HepG2 (cell line): Measurements from ENCODE around the gene SERTAD2. TPM values are rescaled to one million over a fixed set of nuclear protein-coding genes. Genes with fewer than 3 reads are reported as not detected.
A peak's percentile ranks its signal among the peaks of the same experiment; 100 is the strongest.

Experiments used
- FLYWCH1 ChIP-seq: sonication (generic); formaldehyde crosslinking; IDR thresholded peaks from 2 replicates; pipeline ENCODE4 v1.8.1; 2023; ENCODE audit warnings: mild to moderate bottlenecking, missing genetic modification reagents
- GTF2F1 ChIP-seq: fragments of 150-350 bp; IDR thresholded peaks from 2 replicates; pipeline ENCODE4 v1.6.1; 2014; ENCODE audit warnings: low read length
- HOXA7 ChIP-seq: sonication (generic); formaldehyde crosslinking; IDR thresholded peaks from 2 replicates; pipeline ENCODE4 v1.8.1; 2022; ENCODE audit warnings: mild to moderate bottlenecking, missing genetic modification reagents, moderate library complexity
- IRF2 ChIP-seq: IDR thresholded peaks from 2 replicates; pipeline ENCODE4 v1.6.1; 2018; ENCODE audit warnings: missing genetic modification reagents, missing compliant biosample characterization
- KLF9 ChIP-seq: IDR thresholded peaks from 2 replicates; pipeline ENCODE4 v1.6.1; 2016; ENCODE audit warnings: low read depth
- MBD4 ChIP-seq: IDR thresholded peaks from 2 replicates; pipeline ENCODE4 v1.6.1; 2012; ENCODE audit warnings: low read length, inconsistent platforms, borderline replicate concordance
- NFATC3 ChIP-seq: sonication (generic); formaldehyde crosslinking; IDR thresholded peaks from 2 replicates; pipeline ENCODE4 v1.5.1; 2020; ENCODE audit warnings: mild to moderate bottlenecking, missing genetic modification reagents
- PCBP2 ChIP-seq: fragments of 200-400 bp; formaldehyde crosslinking; optimal IDR thresholded peaks from 2 replicates; pipeline ENCODE3; 2018; ENCODE audit warnings: low read length, low read depth; ENCODE audit not compliant: poor library complexity, severe bottlenecking
- SNAPC5 ChIP-seq: sonication (generic); formaldehyde crosslinking; IDR thresholded peaks from 2 replicates; pipeline ENCODE4 v1.8.1; 2023; ENCODE audit warnings: mild to moderate bottlenecking, missing genetic modification reagents, borderline replicate concordance
- TARDBP ChIP-seq: sonication (generic); formaldehyde crosslinking; IDR thresholded peaks from 2 replicates; pipeline ENCODE4 v1.8.0; 2022; ENCODE audit warnings: mild to moderate bottlenecking, missing genetic modification reagents
- TBX2 ChIP-seq: sonication (generic); formaldehyde crosslinking; IDR thresholded peaks from 2 replicates; pipeline ENCODE4 v1.5.0; 2020; ENCODE audit warnings: missing genetic modification reagents, mild to moderate bottlenecking, borderline replicate concordance
- TBX3 ChIP-seq: fragments of 450-650 bp; IDR thresholded peaks from 2 replicates; pipeline ENCODE4 v1.6.1; 2017; ENCODE audit warnings: antibody characterized with exemption, mild to moderate bottlenecking, inconsistent platforms, borderline replicate concordance
- TEF ChIP-seq: sonication (generic); formaldehyde crosslinking; IDR thresholded peaks from 2 replicates; pipeline ENCODE4 v1.5.0; 2020; ENCODE audit warnings: missing genetic modification reagents
- TFAP4 ChIP-seq: sonication (generic); IDR thresholded peaks from 2 replicates; pipeline ENCODE4 v1.6.1; 2016; ENCODE audit warnings: low read depth, borderline replicate concordance
- ZFAT ChIP-seq: sonication (generic); formaldehyde crosslinking; conservative IDR thresholded peaks from 2 replicates; pipeline ENCODE4 v1.8.1; 2023; ENCODE audit warnings: missing genetic modification reagents, inconsistent platforms
- ZMYM2 ChIP-seq: sonication (generic); formaldehyde crosslinking; IDR thresholded peaks from 2 replicates; pipeline ENCODE4 v1.8.0; 2022; ENCODE audit warnings: mild to moderate bottlenecking, missing genetic modification reagents
- ZNF33A ChIP-seq: sonication (generic); formaldehyde crosslinking; IDR thresholded peaks from 2 replicates; pipeline ENCODE4 v1.5.1; 2020; ENCODE audit warnings: missing genetic modification reagents, mild to moderate bottlenecking, moderate library complexity, borderline replicate concordance
- ZNF383 ChIP-seq: sonication (generic); formaldehyde crosslinking; IDR thresholded peaks from 2 replicates; pipeline ENCODE4 v1.4.0; 2020; ENCODE audit warnings: missing genetic modification reagents, mild to moderate bottlenecking, borderline replicate concordance
- ZNF44 ChIP-seq: sonication (generic); formaldehyde crosslinking; IDR thresholded peaks from 2 replicates; pipeline ENCODE4 v1.5.1; 2020; ENCODE audit warnings: mild to moderate bottlenecking, missing genetic modification reagents
- ZNF451 ChIP-seq: sonication (generic); formaldehyde crosslinking; IDR thresholded peaks from 2 replicates; pipeline ENCODE4 v1.5.0; 2020; ENCODE audit warnings: mild to moderate bottlenecking, missing genetic modification reagents
- ZNF747 ChIP-seq: sonication (generic); formaldehyde crosslinking; IDR thresholded peaks from 2 replicates; pipeline ENCODE4 v1.8.1; 2023; ENCODE audit warnings: missing genetic modification reagents, mild to moderate bottlenecking, borderline replicate concordance
- ZNF781 ChIP-seq: sonication (generic); formaldehyde crosslinking; IDR thresholded peaks from 2 replicates; pipeline ENCODE4 v1.5.1; 2020; ENCODE audit warnings: borderline replicate concordance, mild to moderate bottlenecking, missing genetic modification reagents; ENCODE audit errors: not compliant biosample characterization
- ZSCAN9 ChIP-seq: IDR thresholded peaks from 2 replicates; pipeline ENCODE4 v1.6.1; 2016; ENCODE audit warnings: borderline replicate concordance
- ZXDC ChIP-seq: sonication (generic); formaldehyde crosslinking; IDR thresholded peaks from 2 replicates; pipeline ENCODE4 v1.5.0; 2020; ENCODE audit warnings: mild to moderate bottlenecking, missing genetic modification reagents
- ZZZ3 ChIP-seq: sonication (generic); formaldehyde crosslinking; IDR thresholded peaks from 2 replicates; pipeline ENCODE4 v1.4.0; 2020; ENCODE audit warnings: missing genetic modification reagents, mild to moderate bottlenecking, borderline replicate concordance
- polyA plus RNA-seq, 8 experiments: library from polyadenylated mRNA; depleted of rRNA in 3 of 8; stranded (reverse) in 7 of 8; unstranded in 1 of 8; fragments of >200 nt; fragmentation: Illumina TruSeq in 4 of 8; extraction: Trizol in 4 of 8; gene quantifications; 2 replicates each; pipeline versions ENCODE4 v1.2.1 to v1.2.3, GENCODE V29; 2011 to 2016; ENCODE audit warnings: low read depth in 4 of 8, missing spikeins in 1 of 8, mixed read lengths in 1 of 8; ENCODE audit not compliant: insufficient read depth in 1 of 8
- total RNA-seq, 5 experiments: library from RNA; depleted of rRNA; stranded (reverse); fragments of >200 nt; fragmentation: Illumina TruSeq; extraction: Trizol; gene quantifications; 2 replicates each; pipeline ENCODE4 v1.2.3, GENCODE V29; 2016; ENCODE audit warnings: low read depth in 1 of 5

SERTAD2 gene
- total and polyA plus RNA-seq, 2 of the 13 experiments (the other 11 are each of a cell fraction or from before 2014, with no cell fraction given), result 6.7 to 22.6 TPM

GRCh38 chr2:64606479-64607363 lies 47.0 kb downstream of the SERTAD2 start (continued):
- TF ChIP-seq FLYWCH1 (CRISPR knock-in tag) (no peak), ZZZ3 (0 out of 2 replicates have a peak, but pooled peaks have one; percentile 82), TFAP4 (peak; percentile 93), NFATC3 (CRISPR knock-in tag) (0 out of 2 replicates have a peak, but pooled peaks have one; percentile 24), MBD4 (no peak), ZNF44 (CRISPR knock-in tag) (no peak), ZNF747 (CRISPR knock-in tag) (no peak), ZNF781 (CRISPR knock-in tag) (no peak), TEF (CRISPR knock-in tag) (no peak), ZNF383 (CRISPR knock-in tag) (no peak), ZXDC (CRISPR knock-in tag) (no peak), TBX3 (no peak), ZSCAN9 (CRISPR knock-in tag) (no peak), SNAPC5 (CRISPR knock-in tag) (no peak), ZNF33A (no peak), TBX2 (CRISPR knock-in tag) (peak; percentile 64; the same call in 1 of the 2 replicates), ZMYM2 (no peak), ZNF451 (CRISPR knock-in tag) (no peak), PCBP2 (no peak), ZFAT (CRISPR knock-in tag) (no peak), GTF2F1 (no peak), IRF2 (CRISPR knock-in tag) (no peak; the same call in 1 of the 2 replicates), TARDBP (CRISPR knock-in tag) (no peak), HOXA7 (CRISPR knock-in tag) (no peak), KLF9 (CRISPR knock-in tag) (0 out of 2 replicates have a peak, but pooled peaks have one; percentile 56)
